OCI-LY1 (cell line): ENCODE measurements around the gene FMN1.

Experiments
- EZH2 ChIP-seq: fragments of 200-600 bp; sonication (generic), shearing (Covaris generic); IDR thresholded peaks from 2 replicates; pipeline ENCODE4 v1.8.0; 2017; ENCODE audit warnings: borderline replicate concordance, mixed run types, mild to moderate bottlenecking, antibody characterized with exemption, low read length, moderate library complexity, mixed read lengths
- TF ChIP-seq, protein P1 (sequence below): fragments of 200-600 bp; sonication (generic), shearing (Covaris generic); IDR thresholded peaks from 2 replicates; pipeline ENCODE4 v1.5.1; 2017; ENCODE audit warnings: mild to moderate bottlenecking, antibody characterized with exemption, low read length, moderate library complexity, mixed read lengths

DNA sequence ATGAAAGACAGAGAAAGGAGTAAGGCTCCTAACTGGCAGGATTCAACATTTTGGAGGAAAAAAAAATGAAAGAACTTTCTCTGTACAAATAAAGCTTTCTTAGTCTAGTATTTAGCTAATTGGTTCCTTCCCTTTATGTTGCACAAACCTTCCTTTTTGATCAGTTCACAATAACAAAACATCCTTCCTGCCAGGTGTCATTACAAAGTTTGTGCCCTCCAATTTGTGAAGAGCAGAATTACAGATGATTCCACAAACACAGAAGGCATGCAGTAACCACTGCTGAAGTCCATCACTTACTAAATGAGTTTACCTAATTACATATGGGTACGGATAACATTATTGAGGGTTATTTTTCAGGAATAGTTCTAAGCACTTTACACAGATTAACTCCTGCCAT, 179.9 kb downstream of the FMN1 start:
- TF ChIP-seq, protein P1, sequence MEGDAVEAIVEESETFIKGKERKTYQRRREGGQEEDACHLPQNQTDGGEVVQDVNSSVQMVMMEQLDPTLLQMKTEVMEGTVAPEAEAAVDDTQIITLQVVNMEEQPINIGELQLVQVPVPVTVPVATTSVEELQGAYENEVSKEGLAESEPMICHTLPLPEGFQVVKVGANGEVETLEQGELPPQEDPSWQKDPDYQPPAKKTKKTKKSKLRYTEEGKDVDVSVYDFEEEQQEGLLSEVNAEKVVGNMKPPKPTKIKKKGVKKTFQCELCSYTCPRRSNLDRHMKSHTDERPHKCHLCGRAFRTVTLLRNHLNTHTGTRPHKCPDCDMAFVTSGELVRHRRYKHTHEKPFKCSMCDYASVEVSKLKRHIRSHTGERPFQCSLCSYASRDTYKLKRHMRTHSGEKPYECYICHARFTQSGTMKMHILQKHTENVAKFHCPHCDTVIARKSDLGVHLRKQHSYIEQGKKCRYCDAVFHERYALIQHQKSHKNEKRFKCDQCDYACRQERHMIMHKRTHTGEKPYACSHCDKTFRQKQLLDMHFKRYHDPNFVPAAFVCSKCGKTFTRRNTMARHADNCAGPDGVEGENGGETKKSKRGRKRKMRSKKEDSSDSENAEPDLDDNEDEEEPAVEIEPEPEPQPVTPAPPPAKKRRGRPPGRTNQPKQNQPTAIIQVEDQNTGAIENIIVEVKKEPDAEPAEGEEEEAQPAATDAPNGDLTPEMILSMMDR: no peak
- TF ChIP-seq EZH2: no peak
